Measurements from ENCODE around the gene AHSA1. TPM values are rescaled to one million over a fixed set of nuclear protein-coding genes. Genes with fewer than 3 reads are reported as not detected.

The AHSA1 gene
- polyA plus RNA-seq, 1 of the 3 experiments (the other 2 are of a cell fraction), result 366 TPM

DNA sequence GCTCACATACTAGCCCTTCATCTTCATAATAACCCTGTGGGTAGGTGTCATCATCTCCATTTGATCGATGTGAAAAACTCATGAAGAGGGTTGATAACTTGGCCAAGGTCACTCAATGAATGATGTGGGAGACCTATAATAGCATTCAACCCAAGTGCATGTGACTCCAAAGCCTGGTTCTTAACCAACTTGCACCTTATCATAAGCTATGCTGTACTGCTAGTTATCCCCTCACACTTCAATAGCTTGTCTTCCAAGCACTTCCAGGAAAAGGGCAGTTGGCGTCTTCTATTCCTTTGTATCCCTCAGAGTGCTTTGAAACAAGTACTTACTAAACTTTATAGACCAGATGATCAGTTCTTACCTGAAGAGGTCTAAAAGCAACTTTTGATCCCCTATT, 15.7 kb upstream of the AHSA1 start:
- no peak overlapping the region for H3K4me3 ChIP-seq (ENCODE audit: low read depth in 2 of 2, low read length in 1 of 2)
- peaks cover 11% of the 10 kb centered on the region for H3F3A ChIP-seq (replicated peaks; ENCODE audit: insufficient read depth)
- no peaks in the 10 kb centered on the region for H3K4me1 ChIP-seq (ENCODE audit: control insufficient read depth in 1 of 2, insufficient read depth in 2 of 2, low read depth in 1 of 2, low read length in 1 of 2)
- H3K9me3 ChIP-seq, result no peaks in the 10 kb centered on the region
- H4K20me1 ChIP-seq (ENCODE audit: insufficient read depth), result no peaks in the 10 kb centered on the region
- TF ChIP-seq SIN3A (IDR thresholded peaks at IDR 0.05; ENCODE audit: borderline replicate concordance, low read depth, low read length) (no peak), RXRA (IDR thresholded peaks at IDR 0.05; ENCODE audit: borderline replicate concordance, low read depth) (no peak), TCF12 (IDR thresholded peaks at IDR 0.05) (no peak), FOXM1 (IDR thresholded peaks at IDR 0.05; ENCODE audit: low read depth) (no peak), SMC3 (IDR thresholded peaks at IDR 0.05; ENCODE audit: low read depth, low read length) (no peak), ELF1 (IDR thresholded peaks at IDR 0.05) (no peak), NRF1 (IDR thresholded peaks at IDR 0.05; ENCODE audit: low read depth, low read length) (no peak), JUND (IDR thresholded peaks at IDR 0.05) (no peak), POLR2AphosphoS5 (IDR thresholded peaks at IDR 0.05; ENCODE audit: low read depth, low read length) (no peak), EP300 (IDR thresholded peaks at IDR 0.05; ENCODE audit: borderline replicate concordance in 1 of 2, low read depth in 1 of 2, low read length in 1 of 2) (no peak), RFX5 (IDR thresholded peaks at IDR 0.05; ENCODE audit: low read length) (no peak)
- TF ChIP-seq, protein P1, sequence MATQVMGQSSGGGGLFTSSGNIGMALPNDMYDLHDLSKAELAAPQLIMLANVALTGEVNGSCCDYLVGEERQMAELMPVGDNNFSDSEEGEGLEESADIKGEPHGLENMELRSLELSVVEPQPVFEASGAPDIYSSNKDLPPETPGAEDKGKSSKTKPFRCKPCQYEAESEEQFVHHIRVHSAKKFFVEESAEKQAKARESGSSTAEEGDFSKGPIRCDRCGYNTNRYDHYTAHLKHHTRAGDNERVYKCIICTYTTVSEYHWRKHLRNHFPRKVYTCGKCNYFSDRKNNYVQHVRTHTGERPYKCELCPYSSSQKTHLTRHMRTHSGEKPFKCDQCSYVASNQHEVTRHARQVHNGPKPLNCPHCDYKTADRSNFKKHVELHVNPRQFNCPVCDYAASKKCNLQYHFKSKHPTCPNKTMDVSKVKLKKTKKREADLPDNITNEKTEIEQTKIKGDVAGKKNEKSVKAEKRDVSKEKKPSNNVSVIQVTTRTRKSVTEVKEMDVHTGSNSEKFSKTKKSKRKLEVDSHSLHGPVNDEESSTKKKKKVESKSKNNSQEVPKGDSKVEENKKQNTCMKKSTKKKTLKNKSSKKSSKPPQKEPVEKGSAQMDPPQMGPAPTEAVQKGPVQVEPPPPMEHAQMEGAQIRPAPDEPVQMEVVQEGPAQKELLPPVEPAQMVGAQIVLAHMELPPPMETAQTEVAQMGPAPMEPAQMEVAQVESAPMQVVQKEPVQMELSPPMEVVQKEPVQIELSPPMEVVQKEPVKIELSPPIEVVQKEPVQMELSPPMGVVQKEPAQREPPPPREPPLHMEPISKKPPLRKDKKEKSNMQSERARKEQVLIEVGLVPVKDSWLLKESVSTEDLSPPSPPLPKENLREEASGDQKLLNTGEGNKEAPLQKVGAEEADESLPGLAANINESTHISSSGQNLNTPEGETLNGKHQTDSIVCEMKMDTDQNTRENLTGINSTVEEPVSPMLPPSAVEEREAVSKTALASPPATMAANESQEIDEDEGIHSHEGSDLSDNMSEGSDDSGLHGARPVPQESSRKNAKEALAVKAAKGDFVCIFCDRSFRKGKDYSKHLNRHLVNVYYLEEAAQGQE (IDR thresholded peaks at IDR 0.05; ENCODE audit: low read depth, low read length), result no peak
- TF ChIP-seq, protein P2, sequence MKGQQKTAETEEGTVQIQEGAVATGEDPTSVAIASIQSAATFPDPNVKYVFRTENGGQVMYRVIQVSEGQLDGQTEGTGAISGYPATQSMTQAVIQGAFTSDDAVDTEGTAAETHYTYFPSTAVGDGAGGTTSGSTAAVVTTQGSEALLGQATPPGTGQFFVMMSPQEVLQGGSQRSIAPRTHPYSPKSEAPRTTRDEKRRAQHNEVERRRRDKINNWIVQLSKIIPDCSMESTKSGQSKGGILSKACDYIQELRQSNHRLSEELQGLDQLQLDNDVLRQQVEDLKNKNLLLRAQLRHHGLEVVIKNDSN (IDR thresholded peaks at IDR 0.05; ENCODE audit: borderline replicate concordance, low read depth), result no peak
- TF ChIP-seq, protein P3, sequence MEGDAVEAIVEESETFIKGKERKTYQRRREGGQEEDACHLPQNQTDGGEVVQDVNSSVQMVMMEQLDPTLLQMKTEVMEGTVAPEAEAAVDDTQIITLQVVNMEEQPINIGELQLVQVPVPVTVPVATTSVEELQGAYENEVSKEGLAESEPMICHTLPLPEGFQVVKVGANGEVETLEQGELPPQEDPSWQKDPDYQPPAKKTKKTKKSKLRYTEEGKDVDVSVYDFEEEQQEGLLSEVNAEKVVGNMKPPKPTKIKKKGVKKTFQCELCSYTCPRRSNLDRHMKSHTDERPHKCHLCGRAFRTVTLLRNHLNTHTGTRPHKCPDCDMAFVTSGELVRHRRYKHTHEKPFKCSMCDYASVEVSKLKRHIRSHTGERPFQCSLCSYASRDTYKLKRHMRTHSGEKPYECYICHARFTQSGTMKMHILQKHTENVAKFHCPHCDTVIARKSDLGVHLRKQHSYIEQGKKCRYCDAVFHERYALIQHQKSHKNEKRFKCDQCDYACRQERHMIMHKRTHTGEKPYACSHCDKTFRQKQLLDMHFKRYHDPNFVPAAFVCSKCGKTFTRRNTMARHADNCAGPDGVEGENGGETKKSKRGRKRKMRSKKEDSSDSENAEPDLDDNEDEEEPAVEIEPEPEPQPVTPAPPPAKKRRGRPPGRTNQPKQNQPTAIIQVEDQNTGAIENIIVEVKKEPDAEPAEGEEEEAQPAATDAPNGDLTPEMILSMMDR (IDR thresholded peaks at IDR 0.05), result no peak
- TF ChIP-seq, protein P4, sequence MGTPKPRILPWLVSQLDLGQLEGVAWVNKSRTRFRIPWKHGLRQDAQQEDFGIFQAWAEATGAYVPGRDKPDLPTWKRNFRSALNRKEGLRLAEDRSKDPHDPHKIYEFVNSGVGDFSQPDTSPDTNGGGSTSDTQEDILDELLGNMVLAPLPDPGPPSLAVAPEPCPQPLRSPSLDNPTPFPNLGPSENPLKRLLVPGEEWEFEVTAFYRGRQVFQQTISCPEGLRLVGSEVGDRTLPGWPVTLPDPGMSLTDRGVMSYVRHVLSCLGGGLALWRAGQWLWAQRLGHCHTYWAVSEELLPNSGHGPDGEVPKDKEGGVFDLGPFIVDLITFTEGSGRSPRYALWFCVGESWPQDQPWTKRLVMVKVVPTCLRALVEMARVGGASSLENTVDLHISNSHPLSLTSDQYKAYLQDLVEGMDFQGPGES (IDR thresholded peaks at IDR 0.05; ENCODE audit: low read depth, low read length), result no peak
- TF ChIP-seq, protein P5, sequence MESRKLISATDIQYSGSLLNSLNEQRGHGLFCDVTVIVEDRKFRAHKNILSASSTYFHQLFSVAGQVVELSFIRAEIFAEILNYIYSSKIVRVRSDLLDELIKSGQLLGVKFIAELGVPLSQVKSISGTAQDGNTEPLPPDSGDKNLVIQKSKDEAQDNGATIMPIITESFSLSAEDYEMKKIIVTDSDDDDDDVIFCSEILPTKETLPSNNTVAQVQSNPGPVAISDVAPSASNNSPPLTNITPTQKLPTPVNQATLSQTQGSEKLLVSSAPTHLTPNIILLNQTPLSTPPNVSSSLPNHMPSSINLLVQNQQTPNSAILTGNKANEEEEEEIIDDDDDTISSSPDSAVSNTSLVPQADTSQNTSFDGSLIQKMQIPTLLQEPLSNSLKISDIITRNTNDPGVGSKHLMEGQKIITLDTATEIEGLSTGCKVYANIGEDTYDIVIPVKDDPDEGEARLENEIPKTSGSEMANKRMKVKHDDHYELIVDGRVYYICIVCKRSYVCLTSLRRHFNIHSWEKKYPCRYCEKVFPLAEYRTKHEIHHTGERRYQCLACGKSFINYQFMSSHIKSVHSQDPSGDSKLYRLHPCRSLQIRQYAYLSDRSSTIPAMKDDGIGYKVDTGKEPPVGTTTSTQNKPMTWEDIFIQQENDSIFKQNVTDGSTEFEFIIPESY (IDR thresholded peaks at IDR 0.05; ENCODE audit: borderline replicate concordance, low read depth), result no peak
- ChIA-PET CTCF (interaction anchor here (0.9 kb wide), 1 partner anchor 17 kb away, joined by 3 read pairs; no protein-coding TSS in a partner anchor), POLR2A (no interaction called here)
- H3K36me3 ChIP-seq (replicated peaks in 1 of 2; ENCODE audit: control insufficient read depth in 1 of 2, insufficient read depth in 2 of 2, low read length in 1 of 2), result peaks cover 43 to 55% of the 10 kb centered on the region in 2 experiments
- DNase-seq, result no peak
- no peak overlapping the region for H3K9ac ChIP-seq
- H3K27ac ChIP-seq (ENCODE audit: low read depth in 2 of 2, low read length in 1 of 2), result no peak overlapping the region
- H3K9me2 ChIP-seq, result no peaks in the 10 kb centered on the region
- no peak overlapping the region for H2AFZ ChIP-seq (ENCODE audit: low read depth)
- no peaks in the 10 kb centered on the region for H3K27me3 ChIP-seq (ENCODE audit: insufficient read depth)
- no peak overlapping the region for H3K4me2 ChIP-seq
- WGBS (ENCODE audit: low lambda C conversion rate), result 94% methylated on average over 2 of the region's 2 CpGs
- H3K79me2 ChIP-seq (ENCODE audit: insufficient read depth), result no peaks in the 10 kb centered on the region

Measured in SK-N-SH (cell line).